Stomach (tissue), 9 donors: ENCODE results near the gene SLC22A13. TPM values are rescaled to one million over a fixed set of nuclear protein-coding genes. Genes with fewer than 3 reads are reported as not detected.

Source experiments
- DNase-seq, 2 donors: peaks; one replicate each; pipeline versions ENCODE4 v3.0.0 to v3.0.0-alpha.2; 2013 to 2019
- H3K27ac ChIP-seq, 5 donors: fragments of 200-600 bp in 4 of 5; sonication (generic) in 4 of 5; one replicate each; pipeline ENCODE4 v1.5.1; 2013 to 2019; ENCODE audit warnings: mild to moderate bottlenecking in 1 of 5, moderate library complexity in 1 of 5
- H3K27me3 ChIP-seq, 3 donors: fragments of 200-600 bp; sonication (generic); one replicate each; pipeline ENCODE4 v1.5.1; 2017 to 2019; ENCODE audit warnings: mixed run types in 1 of 3
- H3K36me3 ChIP-seq, 4 donors: fragments of 200-600 bp; sonication (generic); 1 replicate in 3 of 4; 2 replicates in 1 of 4; pipeline ENCODE4 v1.5.1; 2016 to 2019
- H3K4me1 ChIP-seq, 4 donors: fragments of 200-600 bp; sonication (generic); one replicate each; pipeline ENCODE4 v1.5.1; 2016 to 2019
- H3K4me3 ChIP-seq, 4 donors: fragments of 200-600 bp; sonication (generic) in 3 of 4; one replicate each; pipeline ENCODE4 v1.5.1; 2016 to 2019; ENCODE audit warnings: mild to moderate bottlenecking in 1 of 4
- H3K9me3 ChIP-seq, 4 donors: fragments of 200-600 bp; sonication (generic); one replicate each; pipeline ENCODE4 v1.5.1; 2016 to 2019
- CTCF ChIP-seq, 7 experiments: fragments of 450-650 bp in 4 of 7; fragments of 200-600 bp in 3 of 7; sonication (generic) in 3 of 7; IDR thresholded peaks; one replicate each; pipeline ENCODE4 v1.5.1; 2016 to 2019; ENCODE audit warnings: antibody characterized with exemption in 7 of 7, control low read depth in 2 of 7, mild to moderate bottlenecking in 1 of 7
- EP300 ChIP-seq: sonication (generic); formaldehyde crosslinking; IDR thresholded peaks from one replicate; pipeline ENCODE4 v1.6.1; 2017; ENCODE audit warnings: antibody characterized with exemption
- POLR2A ChIP-seq, 4 donors: fragments of 450-650 bp; IDR thresholded peaks; one replicate each; pipeline ENCODE4 v1.6.1; 2016; ENCODE audit warnings: antibody characterized with exemption in 4 of 4, control low read depth in 2 of 4, mild to moderate bottlenecking in 1 of 4, moderate library complexity in 1 of 4
- POLR2AphosphoS5 ChIP-seq, 3 donors: sonication (generic); formaldehyde crosslinking; IDR thresholded peaks; one replicate each; pipeline ENCODE4 v1.6.1; 2016; ENCODE audit warnings: antibody characterized with exemption in 3 of 3
- WGBS, 5 donors: extraction: QIAGEN DNeasy Blood & Tissue Kit in 3 of 5; methylation state at CpG; one replicate each; pipeline versions ENCODE4 v1.1.5 to v1.1.7; 2013 to 2018; 5-methylcytosine and 5-hydroxymethylcytosine counted together
- intact Hi-C: fragments of 100-400 bp; cut with DNase I; formaldehyde crosslinking; loops from one replicate; pipeline ENCODE4 v1.15.1; 2023; ENCODE audit warnings: low total_unique reads
- polyA plus RNA-seq, 3 donors: library from polyadenylated mRNA; stranded (reverse); fragments of 200-250 nt; gene quantifications; one replicate each; pipeline ENCODE4 v1.2.3, GENCODE V29; 2013
- total RNA-seq, 5 donors: library from RNA; depleted of rRNA; stranded (reverse); fragments of >200 nt; gene quantifications; one replicate each; pipeline versions ENCODE4 v1.1.0 to v1.2.3, GENCODE V29; 2014 to 2016
- donor health status: healthy with polysubstance abuse.
- donor health status: Bipolar disorder and iron deficiency.
- donor health status: healthy.

Gene SLC22A13
- total and polyA plus RNA-seq, 8 donors: 0.05 to 0.73 (median 0.29) TPM; not detected in 5

- DNase-seq: no peak
- no peak overlapping the region for H3K27ac ChIP-seq
- 84 to 89% (median 84%) methylated on average over 5 of the region's 5 CpGs for WGBS, 5 donors
- H3K4me3 ChIP-seq: no peak overlapping the region
- H3K36me3 ChIP-seq: no peaks in the 10 kb centered on the region
- H3K27me3 ChIP-seq: no peaks in the 10 kb centered on the region
- H3K9me3 ChIP-seq: no peaks in the 10 kb centered on the region
- intact Hi-C loops: no loop called here
- no peak for TF ChIP-seq POLR2A (IDR thresholded peaks at IDR 0.05)
- TF ChIP-seq POLR2AphosphoS5 (IDR thresholded peaks at IDR 0.05): no peak
- TF ChIP-seq EP300: no peak
- no peak for TF ChIP-seq CTCF (IDR thresholded peaks at IDR 0.05)
- no peaks in the 10 kb centered on the region for H3K4me1 ChIP-seq
Observed at GRCh38 chr3:38313263-38313662, 47.7 kb downstream of the SLC22A13 start.

- H3K27me3 ChIP-seq: no peaks in the 10 kb centered on the region
- TF ChIP-seq EP300 (no peak), POLR2AphosphoS5 (IDR thresholded peaks at IDR 0.05) (no peak), CTCF (IDR thresholded peaks at IDR 0.05) (no peak)
- no peaks in the 10 kb centered on the region for H3K9me3 ChIP-seq
- no peak overlapping the region for H3K27ac ChIP-seq
- no peaks in the 10 kb centered on the region for H3K4me1 ChIP-seq
- H3K4me3 ChIP-seq: no peak overlapping the region
- no peaks in the 10 kb centered on the region for H3K36me3 ChIP-seq
- 79 to 91% (median 82%) methylated on average over 8 to 11 of the region's 11 CpGs for WGBS, 5 donors
- intact Hi-C loops: no loop called here
- no peak for DNase-seq
Observed at GRCh38 chr3:38313695-38314094, 48.1 kb downstream of the SLC22A13 start.

- intact Hi-C loops: no loop called here
- TF ChIP-seq EP300: no peak
- no peak for TF ChIP-seq POLR2A (IDR thresholded peaks at IDR 0.05)
- no peak for TF ChIP-seq POLR2AphosphoS5 (IDR thresholded peaks at IDR 0.05)
- TF ChIP-seq CTCF (IDR thresholded peaks at IDR 0.05): no peak
- 43 to 60% (median 51%) methylated on average over 4 of the region's 4 CpGs for WGBS, 5 donors
Observed at GRCh38 chr3:38314112-38314763, 48.6 kb downstream of the SLC22A13 start.

GRCh38 chr3:38314764-38315487 is 49.3 kb downstream of the SLC22A13 start:
- H3K27me3 ChIP-seq: no peaks in the 10 kb centered on the region
- no peaks in the 10 kb centered on the region for H3K9me3 ChIP-seq
- 63 to 77% (median 72%) methylated on average over 3 to 5 of the region's 5 CpGs for WGBS, 5 donors
- intact Hi-C loops: no loop called here
- H3K27ac ChIP-seq: no peak overlapping the region
- no peak for TF ChIP-seq EP300
- no peak for TF ChIP-seq POLR2A (IDR thresholded peaks at IDR 0.05)
- no peak for DNase-seq
- no peaks in the 10 kb centered on the region for H3K4me1 ChIP-seq
- no peak overlapping the region for H3K4me3 ChIP-seq
- H3K36me3 ChIP-seq: no peaks in the 10 kb centered on the region

More at GRCh38 chr3:38314112-38314763, 48.6 kb downstream of the SLC22A13 start:
- Histone ChIP-seq H3K4me1 (no peaks in the 10 kb centered on the region), H3K9me3 (no peaks in the 10 kb centered on the region), H3K27ac (no peak overlapping the region), H3K36me3 (no peaks in the 10 kb centered on the region), H3K27me3 (no peaks in the 10 kb centered on the region), H3K4me3 (no peak overlapping the region)
- DNase-seq: no peak
